SK-N-SH (cell line): ENCODE data around the gene NDUFC2. TPM values are rescaled to one million over a fixed set of nuclear protein-coding genes. Genes with fewer than 3 reads are reported as not detected.

Experiments
- CTCF ChIA-PET: fragments of 300-600, 350-600 bp; formaldehyde crosslinking; extraction: SDS; loops from one replicate; lab custom pipeline; 2021; lab: Yijun Ruan, JAX
- POLR2A ChIA-PET: fragments of 350-600 bp; sonication (Branson Sonifier 250); formaldehyde crosslinking; extraction: SDS; loops from one replicate; lab custom pipeline; 2020; ENCODE audit warnings: antibody characterized with exemption, inconsistent platforms; lab: Yijun Ruan, JAX
- DNase-seq: peaks from one replicate; pipeline ENCODE4 v3.0.0; 2012
- H2AFZ ChIP-seq: fragments of 200-600 bp; sonication (generic); 2 replicates; pipeline ENCODE4 v1.8.1; 2016; ENCODE audit warnings: antibody characterized with exemption, mild to moderate bottlenecking, low read depth
- H3F3A ChIP-seq: fragments of 200-600 bp; sonication (generic); replicated peaks from 2 replicates; pipeline ENCODE3; 2016; ENCODE audit warnings: antibody characterized with exemption, mild to moderate bottlenecking; ENCODE audit not compliant: insufficient read depth
- H3K27ac ChIP-seq, 2 experiments: fragments of 200-500 bp in 1 of 2; fragments of 200-600 bp in 1 of 2; sonication (Bioruptor generic) in 1 of 2; sonication (generic), shearing (Covaris generic) in 1 of 2; 2 replicates each; pipeline versions ENCODE4 v1.5.1 to v1.6.1; 2014 to 2016; ENCODE audit warnings: low read depth in 2 of 2, inconsistent platforms in 1 of 2, low read length in 1 of 2, mild to moderate bottlenecking in 1 of 2, mixed read lengths in 1 of 2
- H3K27me3 ChIP-seq: fragments of 200-600 bp; sonication (generic), shearing (Covaris generic); 2 replicates; pipeline ENCODE4 v1.6.1; 2016; ENCODE audit warnings: mixed run types; ENCODE audit not compliant: insufficient read depth
- H3K36me3 ChIP-seq, 2 experiments: fragments of 200-500 bp in 1 of 2; fragments of 200-600 bp in 1 of 2; sonication (Bioruptor generic) in 1 of 2; sonication (generic) in 1 of 2; replicated peaks in 1 of 2; 2 replicates each; pipeline versions ENCODE3 to v1.5.1; 2014 to 2016; ENCODE audit warnings: low read length in 1 of 2, mild to moderate bottlenecking in 1 of 2; ENCODE audit not compliant: insufficient read depth in 2 of 2, control insufficient read depth in 1 of 2
- H3K4me1 ChIP-seq, 2 experiments: fragments of 200-500 bp in 1 of 2; fragments of 200-600 bp in 1 of 2; sonication (Bioruptor generic) in 1 of 2; sonication (generic), shearing (Covaris generic) in 1 of 2; 2 replicates each; pipeline versions ENCODE4 v1.5.1 to v1.6.1; 2014 to 2016; ENCODE audit warnings: low read depth in 1 of 2, low read length in 1 of 2, mixed run types in 1 of 2; ENCODE audit not compliant: insufficient read depth in 2 of 2, control insufficient read depth in 1 of 2
- H3K4me2 ChIP-seq: fragments of 200-600 bp; sonication (generic), shearing (Covaris generic); 2 replicates; pipeline ENCODE4 v1.6.1; 2017; ENCODE audit warnings: mixed run types
- H3K4me3 ChIP-seq, 2 experiments: fragments of 200-500 bp in 1 of 2; fragments of 200-600 bp in 1 of 2; sonication (Bioruptor generic) in 1 of 2; sonication (generic), shearing (Covaris generic) in 1 of 2; 2 replicates each; pipeline versions ENCODE4 v1.5.1 to v1.8.1; 2014 to 2016; ENCODE audit warnings: low read depth in 2 of 2, inconsistent platforms in 1 of 2, low read length in 1 of 2, mild to moderate bottlenecking in 1 of 2, mixed read lengths in 1 of 2, moderate library complexity in 1 of 2
- H3K79me2 ChIP-seq: fragments of 200-600 bp; sonication (generic); 2 replicates; pipeline ENCODE4 v1.8.1; 2017; ENCODE audit warnings: mild to moderate bottlenecking; ENCODE audit not compliant: insufficient read depth
- H3K9ac ChIP-seq: fragments of 200-600 bp; sonication (generic); 2 replicates; pipeline ENCODE4 v1.6.1; 2017; ENCODE audit warnings: mixed run types
- H3K9me2 ChIP-seq: fragments of 200-600 bp; sonication (generic); 2 replicates; pipeline ENCODE4 v1.6.1; 2017; ENCODE audit warnings: mixed run types
- H3K9me3 ChIP-seq: fragments of 200-600 bp; sonication (generic); 2 replicates; pipeline ENCODE4 v1.6.1; 2017; ENCODE audit warnings: mixed run types, mild to moderate bottlenecking, moderate library complexity
- H4K20me1 ChIP-seq: fragments of 200-600 bp; sonication (generic); 2 replicates; pipeline ENCODE4 v1.6.1; 2017; ENCODE audit warnings: mild to moderate bottlenecking, mixed run types; ENCODE audit not compliant: insufficient read depth
- CTCF ChIP-seq: fragments of 200-600 bp; sonication (generic); IDR thresholded peaks from 2 replicates; pipeline ENCODE4 v1.6.1; 2017; ENCODE audit warnings: antibody characterized with exemption, mild to moderate bottlenecking, moderate library complexity
- ELF1 ChIP-seq: IDR thresholded peaks from 2 replicates; pipeline ENCODE4 v1.4.0; 2012
- GABPA ChIP-seq: IDR thresholded peaks from 2 replicates; pipeline ENCODE4 v1.4.0; 2012; ENCODE audit warnings: low read depth, mild to moderate bottlenecking
- GATA2 ChIP-seq: sonication (generic); formaldehyde crosslinking; IDR thresholded peaks from 2 replicates; pipeline ENCODE4 v1.5.0; 2020; ENCODE audit warnings: mild to moderate bottlenecking, missing genetic modification reagents
- IRF3 ChIP-seq: fragments of 150-350 bp; IDR thresholded peaks from 2 replicates; pipeline ENCODE4 v1.6.1; 2016; ENCODE audit warnings: mild to moderate bottlenecking, low read depth, low read length
- JUND ChIP-seq: IDR thresholded peaks from 2 replicates; pipeline ENCODE4 v1.4.0; 2012
- RAD21 ChIP-seq: IDR thresholded peaks from 2 replicates; pipeline ENCODE4 v1.6.1; 2012; ENCODE audit warnings: mild to moderate bottlenecking, low read length
- RFX5 ChIP-seq: IDR thresholded peaks from 2 replicates; pipeline ENCODE4 v1.6.1; 2012; ENCODE audit warnings: mild to moderate bottlenecking, improper control_type of control experiment, low read length
- RXRA ChIP-seq: IDR thresholded peaks from 2 replicates; pipeline ENCODE4 v1.4.0; 2012; ENCODE audit warnings: low read depth, mild to moderate bottlenecking, borderline replicate concordance
- TAF1 ChIP-seq: IDR thresholded peaks from 2 replicates; pipeline ENCODE4 v1.6.1; 2012; ENCODE audit warnings: low read depth, mild to moderate bottlenecking, low read length, moderate library complexity, borderline replicate concordance
- TEAD4 ChIP-seq: IDR thresholded peaks from 2 replicates; pipeline ENCODE4 v1.4.0; 2012; ENCODE audit warnings: mild to moderate bottlenecking, borderline replicate concordance; ENCODE audit not compliant: insufficient read depth
- USF1 ChIP-seq: IDR thresholded peaks from 2 replicates; pipeline ENCODE4 v1.4.0; 2012; ENCODE audit warnings: low read depth, borderline replicate concordance
- ZBTB33 ChIP-seq: IDR thresholded peaks from 2 replicates; pipeline ENCODE4 v1.4.0; 2012; ENCODE audit warnings: low read depth, borderline replicate concordance
- WGBS: methylation state at CpG from one replicate; pipeline ENCODE4 v1.1.6; 2017; ENCODE audit warnings: low lambda C conversion rate; 5-methylcytosine and 5-hydroxymethylcytosine counted together
- polyA plus RNA-seq, 3 experiments: library from polyadenylated mRNA; depleted of rRNA; stranded (reverse); fragments of >200 nt; gene quantifications; 2 replicates each; pipeline ENCODE4 v1.2.3, GENCODE V29; 2012

NDUFC2 gene
- polyA plus RNA-seq, 1 of the 3 experiments (the other 2 are of a cell fraction), result 235 TPM

GRCh38 chr11:78110830-78111229, 31.2 kb upstream of the NDUFC2 start:
- H3K9me3 ChIP-seq, result no peaks in the 10 kb centered on the region
- no peaks in the 10 kb centered on the region for H3K27me3 ChIP-seq
- DNase-seq, result no peak
- no peaks in the 10 kb centered on the region for H3K79me2 ChIP-seq
- TF ChIP-seq USF1, result no peak
- no peak for TF ChIP-seq RAD21
- no peak for TF ChIP-seq GABPA
- no peak for TF ChIP-seq TAF1
- no peak for TF ChIP-seq GATA2 (CRISPR knock-in tag)
- no peak for TF ChIP-seq RFX5
- TF ChIP-seq JUND, result no peak
- TF ChIP-seq ELF1, result no peak
- no peak for TF ChIP-seq IRF3
- no peak for TF ChIP-seq CTCF
- TF ChIP-seq RXRA, result no peak
- no peak for TF ChIP-seq ZBTB33
- no peak for TF ChIP-seq TEAD4
- no peaks in the 10 kb centered on the region; a peak in 1 of 4 replicates for H3K4me1 ChIP-seq
- peak overlapping the region in 1 of 2 experiments; percentile 6; a peak in 1 of 4 replicates for H3K27ac ChIP-seq
- no peak overlapping the region for H2AFZ ChIP-seq
- H3K4me3 ChIP-seq, result no peak overlapping the region
- H4K20me1 ChIP-seq, result no peaks in the 10 kb centered on the region
- CTCF ChIA-PET, result interaction anchor here (0.6 to 1.6 kb wide), 2 partner anchors 454 to 606 kb away, joined by 3 read pairs; no protein-coding TSS in a partner anchor
- peaks cover 31 to 50% of the 10 kb centered on the region in 2 experiments for H3K36me3 ChIP-seq
- WGBS, result 72% methylated on average over 2 of the region's 2 CpGs
- H3F3A ChIP-seq, result no peaks in the 10 kb centered on the region
- H3K4me2 ChIP-seq, result no peak overlapping the region
- H3K9me2 ChIP-seq, result no peaks in the 10 kb centered on the region
- H3K9ac ChIP-seq, result no peak overlapping the region
- POLR2A ChIA-PET, result interaction anchor here (0.6 kb wide), 1 partner anchor 29 kb away, joined by 3 read pairs; the partner anchor contains the start of gene ALG8
